Progenitor cell of endocrine pancreas (in vitro differentiated cells): ENCODE data around the gene PTGES. TPM values are rescaled to one million over a fixed set of nuclear protein-coding genes. Genes with fewer than 3 reads are reported as not detected.

Source experiments
- DNase-seq: peaks from one replicate; pipeline ENCODE4 v3.0.0; 2021; ENCODE audit warnings: low spot score; ENCODE audit not compliant: unreplicated experiment
- H3K27ac Mint-ChIP-seq: 2 replicates; pipeline ENCODE4 v1.8.0; 2021; ENCODE audit warnings: mild to moderate bottlenecking, moderate library complexity, mixed read lengths
- H3K27me3 Mint-ChIP-seq: 2 replicates; pipeline ENCODE4 v1.8.0; 2021; ENCODE audit warnings: mixed read lengths
- H3K36me3 Mint-ChIP-seq: 2 replicates; pipeline ENCODE4 v1.8.0; 2022; ENCODE audit warnings: mixed read lengths; ENCODE audit not compliant: insufficient read depth
- H3K4me1 Mint-ChIP-seq: 2 replicates; pipeline ENCODE4 v1.8.0; 2021; ENCODE audit warnings: low read depth, mixed read lengths
- H3K4me3 Mint-ChIP-seq: 2 replicates; pipeline ENCODE4 v1.8.0; 2021; ENCODE audit warnings: low read depth, mild to moderate bottlenecking, moderate library complexity, mixed read lengths
- H3K9me3 Mint-ChIP-seq: 2 replicates; pipeline ENCODE4 v1.8.0; 2021; ENCODE audit warnings: low read depth, mixed read lengths
- CTCF ChIP-seq: fragments of 200-600 bp; sonication (generic); IDR thresholded peaks from one replicate; pipeline ENCODE4 v1.5.0; 2021; ENCODE audit warnings: antibody characterized with exemption, mild to moderate bottlenecking; ENCODE audit not compliant: unreplicated experiment
- total RNA-seq: library from RNA; stranded (reverse); gene quantifications from 2 replicates; pipeline ENCODE4 v1.2.1, GENCODE V29; 2021

PTGES gene
- total RNA-seq, 1 donor from 2014 or later, result 0.19 TPM

- H3K36me3 Mint-ChIP-seq, result no peaks in the 10 kb centered on the region
- no peaks in the 10 kb centered on the region for H3K9me3 Mint-ChIP-seq
- DNase-seq, result no peak
- no peak overlapping the region for H3K27ac Mint-ChIP-seq
- H3K27me3 Mint-ChIP-seq, result no peaks in the 10 kb centered on the region
- H3K4me3 Mint-ChIP-seq, result no peak overlapping the region
- H3K4me1 Mint-ChIP-seq, result no peaks in the 10 kb centered on the region
- no peak for TF ChIP-seq CTCF
Observed at GRCh38 chr9:129719135-129719534, 33.7 kb downstream of the PTGES start.

DNA sequence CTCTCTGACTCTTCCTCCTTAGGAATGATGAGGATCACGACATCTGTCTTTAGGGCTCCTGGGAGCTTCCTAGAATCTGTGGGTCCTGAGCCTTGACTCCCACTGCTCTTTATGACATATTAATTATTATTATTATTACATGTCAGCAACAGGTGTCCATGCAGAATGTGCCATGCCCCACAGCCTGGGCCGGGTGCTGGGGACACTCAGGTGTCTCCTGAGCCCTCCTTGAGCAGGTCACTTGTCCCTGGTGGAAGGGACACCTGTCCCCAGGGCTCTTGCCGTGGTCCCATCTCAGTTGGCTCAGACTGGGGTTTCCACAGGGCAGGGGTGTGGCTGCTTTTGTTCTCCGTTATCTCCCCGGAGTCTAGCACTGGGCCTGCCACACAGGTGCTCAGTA is 34.2 kb downstream of the PTGES start:
- no peak for TF ChIP-seq CTCF
- Mint-ChIP-seq H3K4me3 (no peak overlapping the region), H3K27ac (no peak overlapping the region)

DNA sequence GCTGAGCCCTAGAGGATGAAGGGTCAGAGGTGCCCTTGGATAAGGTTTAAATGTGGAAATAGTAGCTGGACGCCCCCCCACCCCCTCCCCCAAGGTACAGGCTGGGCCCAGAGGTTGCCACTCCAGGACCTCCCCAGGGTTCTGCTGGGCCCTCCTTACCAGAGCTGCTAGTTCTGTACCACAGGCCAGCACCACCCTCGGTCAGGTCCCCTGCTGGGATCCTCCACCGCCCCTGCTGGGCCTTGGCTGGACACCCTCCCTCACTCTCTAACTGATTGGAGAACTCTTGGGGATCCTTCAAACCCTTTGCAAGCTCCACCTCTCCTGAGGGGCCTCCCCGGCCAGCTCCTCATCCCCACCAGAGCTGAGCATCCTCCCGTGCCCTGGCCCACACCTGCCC is 34.9 kb downstream of the PTGES start:
- Mint-ChIP-seq H3K9me3 (no peaks in the 10 kb centered on the region), H3K27ac (no peak overlapping the region), H3K27me3 (no peaks in the 10 kb centered on the region)

More for the DNA sequence above, 34.2 kb downstream of the PTGES start:
- Mint-ChIP-seq H3K27me3 (no peaks in the 10 kb centered on the region), H3K9me3 (no peaks in the 10 kb centered on the region), H3K36me3 (no peaks in the 10 kb centered on the region), H3K4me1 (no peaks in the 10 kb centered on the region)
- DNase-seq, result no peak

DNA sequence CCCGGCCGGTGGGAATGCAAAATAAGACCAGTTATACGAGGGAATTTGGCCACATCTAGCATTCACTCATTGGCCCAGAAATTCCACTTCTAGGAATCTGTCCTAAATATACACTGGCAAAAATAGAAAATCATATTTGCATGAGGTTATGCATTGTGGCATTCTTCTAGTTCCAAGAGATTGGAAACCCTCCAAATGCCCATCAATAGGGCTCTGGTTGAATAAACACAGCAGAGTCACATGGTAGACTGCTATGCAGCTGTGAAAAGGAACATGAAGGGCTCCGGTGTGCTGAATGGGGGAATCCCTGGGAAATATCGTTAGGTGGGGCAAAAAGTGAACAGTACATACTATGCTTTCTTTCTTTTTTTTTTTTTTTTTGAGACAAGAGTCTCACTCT is 36.8 kb downstream of the PTGES start:
- Mint-ChIP-seq H3K4me1 (peaks cover 15% of the 10 kb centered on the region), H3K4me3 (no peak overlapping the region), H3K27ac (no peak overlapping the region), H3K36me3 (no peaks in the 10 kb centered on the region), H3K27me3 (no peaks in the 10 kb centered on the region), H3K9me3 (no peaks in the 10 kb centered on the region)
- DNase-seq, result no peak
- TF ChIP-seq CTCF, result no peak

More for the DNA sequence above, 34.9 kb downstream of the PTGES start:
- Mint-ChIP-seq H3K36me3 (no peaks in the 10 kb centered on the region), H3K4me3 (no peak overlapping the region), H3K4me1 (peaks cover under 1% of the 10 kb centered on the region)
- no peak for DNase-seq
- no peak for TF ChIP-seq CTCF

DNA sequence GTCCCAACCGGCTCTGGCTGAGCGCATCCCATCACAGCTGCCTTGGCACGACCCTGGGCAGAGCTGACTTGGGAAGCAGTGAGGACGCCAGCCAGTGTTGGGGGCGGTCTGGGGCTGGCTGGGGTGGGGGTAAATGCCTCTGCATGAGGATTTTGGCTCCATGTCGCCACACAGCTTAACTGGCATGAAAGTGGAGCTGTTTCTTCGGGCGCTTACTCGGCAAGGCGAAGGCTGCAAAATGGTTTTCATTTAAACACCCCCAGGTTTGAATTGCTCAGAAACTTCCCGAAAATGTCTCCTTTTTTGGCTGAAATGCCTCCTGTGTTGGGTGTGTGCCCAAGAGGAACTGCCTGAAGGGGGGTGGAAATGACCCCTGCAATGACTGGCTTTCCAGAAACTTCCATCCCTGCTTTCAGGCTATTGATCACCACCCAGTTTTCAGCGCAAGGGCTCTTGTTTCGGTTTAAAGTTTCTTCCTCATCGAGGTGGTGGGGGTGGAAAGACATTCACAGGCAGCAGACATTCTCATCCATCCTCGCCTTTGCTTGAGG is 38.3 kb downstream of the PTGES start:
- TF ChIP-seq CTCF, result no peak
- no peak overlapping the region for H3K27ac Mint-ChIP-seq
- DNase-seq, result no peak
- H3K9me3 Mint-ChIP-seq, result no peaks in the 10 kb centered on the region
- peaks cover 3% of the 10 kb centered on the region for H3K27me3 Mint-ChIP-seq
- H3K4me3 Mint-ChIP-seq, result no peak overlapping the region
- peaks cover 18% of the 10 kb centered on the region for H3K4me1 Mint-ChIP-seq
- no peaks in the 10 kb centered on the region for H3K36me3 Mint-ChIP-seq
